LNCaP clone FGC (cell line): ENCODE data around the gene ARMCX4.

Source experiments
- DNase-seq: peaks from one replicate; pipeline ENCODE4 v3.0.0-alpha.2; 2011; ENCODE audit warnings: low read depth
- H3K4me3 ChIP-seq: 2 replicates; pipeline ENCODE4 v1.5.1; 2011; ENCODE audit warnings: mild to moderate bottlenecking, low read depth, low read length, control low read depth
- CTCF ChIP-seq: IDR thresholded peaks from 2 replicates; pipeline ENCODE4 v1.5.1; 2012; ENCODE audit warnings: mild to moderate bottlenecking; ENCODE audit not compliant: control insufficient read depth, insufficient read depth; ENCODE audit errors: extremely low read depth

The ARMCX4 gene

GRCh38 chrX:101485212-101485949 lies at the start of gene ARMCX4:
Gene ARMCX4 (plus strand): TSS chrX:101485456. CDS start chrX:101488590, 3,134 bp downstream.
- no peak for DNase-seq
- peak within 1 kb of the TSS; percentile 28; the same call in 1 of the 2 replicates for H3K4me3 ChIP-seq
- no peak for TF ChIP-seq CTCF

- no peak for TF ChIP-seq CTCF
- DNase-seq = no peak
- H3K4me3 ChIP-seq = no peak overlapping the region
Measured at GRCh38 chrX:101442085-101442484, 43.2 kb upstream of the ARMCX4 start.

- no peak overlapping the region for H3K4me3 ChIP-seq
- no peak for TF ChIP-seq CTCF
- DNase-seq = no peak
Measured at GRCh38 chrX:101449279-101449678, 36.0 kb upstream of the ARMCX4 start.

GRCh38 chrX:101450085-101450484 lies 35.2 kb upstream of the ARMCX4 start:
- H3K4me3 ChIP-seq = no peak overlapping the region
- DNase-seq = no peak
- no peak for TF ChIP-seq CTCF

- DNase-seq = no peak
- H3K4me3 ChIP-seq = no peak overlapping the region
- TF ChIP-seq CTCF = no peak
Measured at GRCh38 chrX:101450961-101451360, 34.3 kb upstream of the ARMCX4 start.

GRCh38 chrX:101452056-101452455 lies 33.2 kb upstream of the ARMCX4 start:
- no peak for TF ChIP-seq CTCF
- no peak overlapping the region for H3K4me3 ChIP-seq
- no peak for DNase-seq

GRCh38 chrX:101460669-101461068 lies 24.6 kb upstream of the ARMCX4 start:
- DNase-seq = no peak
- H3K4me3 ChIP-seq = no peak overlapping the region
- no peak for TF ChIP-seq CTCF
